C4-2B (cell line): Measurements from ENCODE around the gene SUMO1.

Source experiments
- ZFX ChIP-seq: fragments of 450-650 bp; IDR thresholded peaks from 2 replicates; pipeline ENCODE4 v1.6.1; 2017
- TF ChIP-seq, protein P1 (sequence below): fragments of 450-650 bp; conservative IDR thresholded peaks from 2 replicates; pipeline ENCODE4 v1.5.1; 2017; ENCODE audit warnings: mild to moderate bottlenecking

DNA sequence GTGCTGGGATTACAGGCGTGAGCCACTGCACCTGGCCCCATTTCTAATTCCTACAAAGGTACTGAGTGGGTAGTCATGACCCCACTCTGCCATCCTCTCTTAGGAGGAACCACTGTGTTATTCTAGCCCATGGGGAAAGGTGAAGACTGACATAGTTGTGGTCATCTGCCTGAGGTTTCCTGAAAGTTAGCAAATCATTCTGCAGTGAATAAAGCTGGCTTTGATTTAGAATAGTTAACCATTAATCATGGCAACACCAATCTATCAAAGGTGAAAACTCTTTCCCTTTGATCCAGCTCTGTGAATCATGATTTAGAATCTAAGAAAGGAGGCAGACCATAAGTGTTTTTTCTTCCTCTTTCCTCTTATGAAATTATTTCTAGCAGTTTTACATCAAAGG, 50.8 kb downstream of the SUMO1 start:
- TF ChIP-seq, protein P1, sequence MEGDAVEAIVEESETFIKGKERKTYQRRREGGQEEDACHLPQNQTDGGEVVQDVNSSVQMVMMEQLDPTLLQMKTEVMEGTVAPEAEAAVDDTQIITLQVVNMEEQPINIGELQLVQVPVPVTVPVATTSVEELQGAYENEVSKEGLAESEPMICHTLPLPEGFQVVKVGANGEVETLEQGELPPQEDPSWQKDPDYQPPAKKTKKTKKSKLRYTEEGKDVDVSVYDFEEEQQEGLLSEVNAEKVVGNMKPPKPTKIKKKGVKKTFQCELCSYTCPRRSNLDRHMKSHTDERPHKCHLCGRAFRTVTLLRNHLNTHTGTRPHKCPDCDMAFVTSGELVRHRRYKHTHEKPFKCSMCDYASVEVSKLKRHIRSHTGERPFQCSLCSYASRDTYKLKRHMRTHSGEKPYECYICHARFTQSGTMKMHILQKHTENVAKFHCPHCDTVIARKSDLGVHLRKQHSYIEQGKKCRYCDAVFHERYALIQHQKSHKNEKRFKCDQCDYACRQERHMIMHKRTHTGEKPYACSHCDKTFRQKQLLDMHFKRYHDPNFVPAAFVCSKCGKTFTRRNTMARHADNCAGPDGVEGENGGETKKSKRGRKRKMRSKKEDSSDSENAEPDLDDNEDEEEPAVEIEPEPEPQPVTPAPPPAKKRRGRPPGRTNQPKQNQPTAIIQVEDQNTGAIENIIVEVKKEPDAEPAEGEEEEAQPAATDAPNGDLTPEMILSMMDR, result no peak
- no peak for TF ChIP-seq ZFX
